Head of caudate nucleus (tissue), 42 donors: ENCODE results near the gene SKIDA1.
A peak's percentile ranks its signal among the peaks of the same experiment; 100 is the strongest.
"Not testable (repeated sequence)": the region's sequence is repeated elsewhere in the genome, so short reads cannot be mapped to it uniquely, and the experiment has no call there.

Experiments used
- DNase-seq, 42 donors: peaks; one replicate each; pipeline versions ENCODE4 v3.0.0 to v3.0.0-alpha.2; 2020 to 2021; ENCODE audit warnings: mixed read lengths in 7 of 42
- intact Hi-C: fragments of 100-400 bp; cut with DNase I; formaldehyde crosslinking; loops from one replicate; pipeline ENCODE4 v1.15.0; 2022

Gene SKIDA1

DNA sequence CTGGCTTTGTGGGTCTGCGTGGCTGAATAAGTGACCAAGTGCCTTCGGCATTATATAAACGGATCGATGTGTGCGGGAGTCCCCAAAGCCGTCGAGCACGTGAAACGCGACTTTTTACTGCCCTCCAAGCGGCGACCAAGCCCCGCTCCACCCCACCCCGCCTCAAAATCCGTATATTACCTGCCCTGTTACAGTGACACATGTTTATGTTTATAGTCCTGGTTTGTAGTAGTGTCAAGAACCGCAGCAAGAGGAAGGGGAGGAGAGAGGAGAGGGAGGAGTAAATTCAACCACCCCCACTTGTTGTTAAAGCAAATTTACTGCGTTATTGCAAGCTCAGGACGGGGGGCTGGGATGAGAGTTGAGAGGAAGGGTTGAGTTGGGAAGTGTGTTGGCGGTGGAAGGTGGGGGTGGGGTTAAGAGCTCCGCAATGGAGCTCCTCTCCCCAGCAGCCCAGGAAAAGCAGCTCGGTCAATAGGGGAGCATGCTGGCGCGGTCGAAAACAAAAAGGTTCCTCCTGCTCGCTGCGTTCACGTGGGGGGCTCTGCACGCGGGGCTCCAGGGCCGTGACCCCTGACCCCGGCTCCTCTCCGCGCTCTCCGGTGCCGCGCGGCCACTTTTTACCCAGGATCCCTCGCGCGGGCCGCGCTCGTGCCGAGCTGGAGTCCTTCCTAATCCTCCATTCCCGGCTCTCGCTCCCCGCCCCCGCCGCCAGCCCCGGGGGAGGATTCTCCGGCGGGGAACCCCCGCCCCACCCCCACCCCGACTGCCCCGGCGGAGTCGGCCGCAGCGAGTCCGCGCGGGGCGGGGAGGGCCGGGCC lies at the start of gene SKIDA1:
TSS of gene SKIDA1 (minus strand) at position 316 of the 821 bp plus-strand sequence. CDS start 7,860 bp downstream, outside the sequence.
- DNase-seq: peak; percentile 38 to 92 (median 82)

DNA sequence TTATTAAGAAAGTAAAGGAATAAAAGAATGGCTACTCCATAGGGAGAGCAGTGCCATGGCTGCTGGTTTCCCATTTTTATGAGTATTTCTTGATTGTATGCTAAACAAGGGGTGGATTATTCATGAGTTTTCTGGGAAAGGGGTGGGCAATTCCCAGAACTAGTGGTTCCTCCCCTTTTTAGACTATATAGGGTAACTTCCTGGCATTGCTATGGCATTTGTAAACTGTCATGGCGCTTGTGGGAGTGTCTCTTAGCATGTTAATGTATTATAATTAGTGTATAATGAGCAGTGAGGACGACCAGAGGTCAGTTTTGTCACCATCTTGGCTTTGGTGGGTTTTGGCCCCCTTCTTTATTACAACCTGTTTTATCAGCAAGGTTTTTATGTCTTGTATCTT lies 49.0 kb upstream of the SKIDA1 start:
- intact Hi-C loops, DNase-seq: not testable (repeated sequence)

More for the DNA sequence above, at the start of gene SKIDA1:
- intact Hi-C loops: loop anchor here (10.0 kb wide), 1 partner anchor 799 kb away; the partner anchor contains the start of gene BMI1

DNA sequence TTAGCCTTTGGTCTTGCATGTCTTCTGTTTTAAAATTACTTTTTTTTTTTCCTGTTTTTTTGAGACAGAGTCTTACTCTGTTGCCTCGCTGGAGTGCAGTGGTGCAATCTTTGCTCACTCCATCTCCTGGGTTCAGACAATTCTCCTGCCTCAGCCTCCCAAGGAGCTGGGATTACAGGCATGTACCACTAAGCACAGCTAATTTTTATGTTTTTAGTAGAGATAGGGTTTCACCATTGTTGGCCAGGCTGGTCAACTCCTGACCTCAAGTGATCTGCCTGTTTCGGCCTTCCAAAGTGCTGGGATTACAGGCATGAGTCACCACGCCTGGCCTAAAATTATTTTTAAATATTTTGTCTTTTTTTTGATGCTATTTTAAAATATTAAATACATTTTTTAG lies 47.1 kb upstream of the SKIDA1 start:
- no peak for DNase-seq
- intact Hi-C loops: no loop called here

DNA sequence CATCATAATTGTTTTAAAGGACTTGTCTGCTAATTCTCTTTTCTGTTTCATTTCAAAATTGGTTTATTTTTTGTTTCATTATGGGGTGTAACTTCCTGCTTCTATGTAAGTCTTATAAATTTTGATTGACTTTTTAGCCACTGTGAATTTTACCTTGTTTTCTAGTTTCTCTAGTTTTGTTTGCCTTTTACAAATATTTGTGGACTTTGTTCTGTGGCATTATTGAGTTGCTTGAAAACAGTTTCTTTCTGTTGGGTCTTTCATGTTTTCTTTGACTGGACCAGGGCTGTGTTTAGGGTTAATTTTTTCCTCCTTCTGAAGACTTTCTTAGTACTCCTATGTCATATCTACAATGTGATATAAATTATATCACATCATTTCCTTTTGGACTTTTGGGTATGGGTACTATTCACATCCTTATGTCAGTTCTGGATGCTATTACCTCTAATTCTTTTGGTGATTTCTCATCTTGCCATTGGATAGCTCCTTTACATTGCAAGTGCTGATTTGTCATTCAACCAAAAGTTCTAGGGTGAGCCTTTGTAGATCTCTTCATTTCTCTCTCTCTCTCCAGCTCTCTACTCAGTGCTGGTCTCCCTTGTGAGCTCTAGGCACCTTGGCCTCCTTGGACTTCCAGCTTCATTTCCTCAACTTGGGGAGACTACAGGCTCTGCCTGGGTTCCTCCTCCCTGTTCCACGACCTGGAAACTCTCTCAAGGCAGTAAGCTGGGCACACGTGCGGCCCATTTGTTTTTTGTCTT lies 45.5 kb upstream of the SKIDA1 start:
- intact Hi-C loops: no loop called here
- no peak for DNase-seq

DNA sequence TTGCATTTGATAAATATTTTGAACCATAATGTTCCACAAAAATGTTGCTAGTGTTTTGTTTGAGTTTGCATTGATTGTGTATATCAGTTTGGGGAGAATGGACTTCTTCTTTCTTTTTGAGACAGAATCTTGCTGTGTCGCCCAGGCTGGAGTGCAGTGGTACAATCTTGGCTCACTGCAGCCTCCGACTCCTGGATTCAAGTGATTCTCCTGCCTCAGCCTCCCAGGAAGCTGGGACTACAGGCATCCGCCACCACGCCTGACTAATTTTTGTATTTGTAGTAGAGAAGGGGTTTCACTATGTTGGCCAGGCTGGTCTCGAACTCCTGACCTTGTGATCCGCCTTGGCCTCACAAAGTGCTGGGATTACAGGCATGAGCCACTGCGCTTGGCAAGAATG lies 33.5 kb upstream of the SKIDA1 start:
- intact Hi-C loops, DNase-seq: not testable (repeated sequence)

DNA sequence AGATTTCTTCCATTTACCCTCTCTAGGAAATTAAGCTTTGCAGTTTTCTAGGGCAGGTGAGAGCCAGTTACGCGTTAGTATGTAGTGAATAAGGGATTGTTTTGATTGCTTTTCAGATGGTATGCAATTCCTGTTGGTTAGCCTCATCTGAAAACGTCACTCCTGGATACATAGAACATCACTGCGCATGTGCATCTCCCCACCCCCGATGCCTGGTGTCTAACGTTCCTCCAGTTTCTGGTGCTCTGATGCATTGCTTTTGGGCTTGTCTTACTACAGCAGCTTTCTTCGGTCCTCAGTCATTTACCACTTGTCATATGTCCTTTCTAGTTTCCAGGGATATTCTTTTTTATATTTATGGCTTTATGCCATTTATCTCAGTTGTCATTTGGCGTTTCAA lies 31.0 kb upstream of the SKIDA1 start:
- peak in 4 of 42 donors; percentile 27 to 37 (median 33) for DNase-seq
- intact Hi-C loops: no loop called here

DNA sequence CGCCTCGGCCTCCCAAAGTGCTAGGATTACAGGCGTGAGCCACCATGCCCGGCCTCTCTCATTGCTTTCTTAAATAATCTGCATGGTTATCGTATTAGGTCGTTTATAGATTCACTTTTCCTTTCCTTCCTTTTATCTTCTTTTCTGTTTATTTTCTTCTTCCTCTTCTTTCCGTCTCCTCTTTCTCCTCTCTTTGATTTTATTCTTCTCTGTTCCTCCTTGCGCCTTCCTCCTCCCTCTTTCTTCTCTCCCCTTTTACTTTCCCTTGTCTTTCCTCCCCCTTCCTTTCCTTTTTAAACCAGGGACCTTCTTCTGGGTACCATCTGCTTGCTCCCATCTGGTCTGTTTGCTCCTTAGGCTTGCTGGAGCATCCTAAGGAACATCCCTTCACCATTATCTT lies 27.2 kb upstream of the SKIDA1 start:
- intact Hi-C loops: no loop called here
- DNase-seq: no peak

DNA sequence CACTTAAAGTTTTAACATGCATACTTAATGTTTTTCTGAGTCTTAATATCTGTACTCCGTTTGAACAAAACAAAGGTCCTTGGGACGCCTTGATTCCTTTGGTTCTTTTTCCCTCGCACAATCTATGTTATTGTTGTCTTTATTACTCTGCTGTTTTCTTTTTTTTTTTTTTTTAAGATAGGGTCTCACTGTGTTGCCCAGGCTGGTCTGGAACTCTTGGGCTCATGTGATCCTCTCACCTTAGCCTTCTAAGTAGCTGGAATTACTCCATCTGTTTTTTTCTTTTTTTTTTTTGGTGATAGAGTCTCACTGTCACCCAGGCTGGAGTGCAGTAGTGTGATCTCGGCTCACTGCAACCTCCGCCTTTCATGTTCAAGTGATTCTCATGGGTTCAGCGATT lies 21.8 kb upstream of the SKIDA1 start:
- DNase-seq: no peak
- intact Hi-C loops: no loop called here

DNA sequence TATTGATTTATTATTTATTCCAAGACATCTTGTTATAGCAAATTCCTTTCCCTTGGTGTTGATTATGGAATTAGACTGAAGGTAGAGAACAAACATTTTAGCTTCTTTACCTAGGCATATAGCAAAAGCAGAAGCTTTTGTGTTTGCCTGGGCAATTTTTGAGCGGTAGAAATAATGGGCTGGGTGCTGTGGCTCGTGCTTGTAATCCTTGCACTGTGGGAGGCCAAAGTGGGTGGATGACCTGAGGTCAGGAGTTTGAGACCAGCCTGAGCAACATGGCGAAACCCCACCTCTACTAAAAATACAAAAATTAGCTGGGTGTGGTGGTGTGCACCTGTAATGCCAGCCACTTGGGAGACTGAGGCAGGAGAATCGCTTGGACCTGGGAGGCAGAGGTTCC lies 15.2 kb upstream of the SKIDA1 start:
- DNase-seq, intact Hi-C loops: not testable (repeated sequence)

DNA sequence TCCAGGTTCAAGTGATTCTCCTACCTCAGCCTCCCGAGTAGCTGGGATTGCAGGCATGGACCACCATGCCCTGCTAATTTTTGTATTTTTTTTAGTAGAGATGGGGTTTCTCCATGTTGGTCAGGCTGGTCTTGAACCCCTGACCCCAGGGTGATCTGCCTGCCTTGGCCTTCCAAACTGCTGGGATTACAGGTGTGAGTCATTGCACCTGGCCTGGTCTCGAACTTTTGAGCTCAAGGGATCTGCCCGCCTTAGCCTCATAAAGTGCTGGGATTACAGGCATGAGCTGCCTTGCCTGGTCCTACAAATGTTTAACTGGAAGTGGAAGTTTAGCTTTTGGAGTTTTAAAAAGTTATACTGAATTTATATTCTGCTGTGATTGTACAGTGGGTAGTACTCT lies 11.4 kb upstream of the SKIDA1 start:
- DNase-seq: peak in 1 of 42 donors; percentile 32
- intact Hi-C loops: loop anchor here (10.0 kb wide), 1 partner anchor 188 kb away; no protein-coding TSS in a partner anchor

DNA sequence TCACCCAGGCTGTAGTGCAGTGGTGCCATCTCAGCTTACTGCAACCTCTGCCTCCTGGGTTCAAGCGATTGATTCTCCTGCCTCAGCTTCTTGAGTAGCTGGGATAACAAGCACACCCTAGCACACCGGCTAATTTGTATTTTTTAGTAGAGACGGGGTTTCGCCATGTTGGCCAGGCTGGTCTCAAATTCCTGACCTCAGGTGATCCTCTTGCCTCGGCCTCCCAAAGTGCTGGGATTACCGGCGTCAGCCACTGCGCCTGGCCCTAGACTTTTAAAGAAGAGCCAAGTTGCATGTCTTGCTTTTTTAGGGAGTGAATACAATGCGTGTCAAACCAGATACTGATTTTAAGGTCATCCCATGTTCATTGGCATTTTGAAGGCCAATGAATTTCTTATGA lies 10.5 kb upstream of the SKIDA1 start:
- DNase-seq: peak in 2 of 42 donors; percentile 28 to 32
- intact Hi-C loops: loop anchor here (2.0 to 10.0 kb wide), 2 partner anchors 41 to 189 kb away; no protein-coding TSS in a partner anchor

DNA sequence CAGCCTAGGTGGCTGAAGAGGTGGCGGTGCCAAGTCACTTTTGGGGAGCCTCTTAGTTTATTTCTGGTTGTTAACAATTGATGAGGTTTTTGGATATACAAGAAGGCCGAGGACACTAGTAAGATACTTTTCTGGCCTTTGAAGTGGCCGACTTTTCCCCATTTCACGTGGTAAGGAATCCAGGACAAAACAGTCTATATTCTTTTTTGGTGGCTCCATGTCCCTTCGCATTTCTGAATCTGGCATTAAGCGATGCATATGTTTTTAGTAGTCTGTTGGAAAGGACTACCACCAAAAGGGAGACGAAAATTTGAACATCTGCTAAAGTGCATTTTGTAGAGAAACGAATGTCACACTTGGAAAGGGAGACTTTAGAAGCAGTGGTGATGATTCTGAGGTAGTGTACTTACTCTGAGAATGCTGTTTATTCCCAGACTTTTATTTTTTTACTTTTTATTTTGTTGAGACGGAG lies 10.0 kb upstream of the SKIDA1 start:
- DNase-seq: peak in 1 of 42 donors; percentile 19
- intact Hi-C loops: loop anchor here (2.0 to 10.0 kb wide), 2 partner anchors 41 to 189 kb away; no protein-coding TSS in a partner anchor

DNA sequence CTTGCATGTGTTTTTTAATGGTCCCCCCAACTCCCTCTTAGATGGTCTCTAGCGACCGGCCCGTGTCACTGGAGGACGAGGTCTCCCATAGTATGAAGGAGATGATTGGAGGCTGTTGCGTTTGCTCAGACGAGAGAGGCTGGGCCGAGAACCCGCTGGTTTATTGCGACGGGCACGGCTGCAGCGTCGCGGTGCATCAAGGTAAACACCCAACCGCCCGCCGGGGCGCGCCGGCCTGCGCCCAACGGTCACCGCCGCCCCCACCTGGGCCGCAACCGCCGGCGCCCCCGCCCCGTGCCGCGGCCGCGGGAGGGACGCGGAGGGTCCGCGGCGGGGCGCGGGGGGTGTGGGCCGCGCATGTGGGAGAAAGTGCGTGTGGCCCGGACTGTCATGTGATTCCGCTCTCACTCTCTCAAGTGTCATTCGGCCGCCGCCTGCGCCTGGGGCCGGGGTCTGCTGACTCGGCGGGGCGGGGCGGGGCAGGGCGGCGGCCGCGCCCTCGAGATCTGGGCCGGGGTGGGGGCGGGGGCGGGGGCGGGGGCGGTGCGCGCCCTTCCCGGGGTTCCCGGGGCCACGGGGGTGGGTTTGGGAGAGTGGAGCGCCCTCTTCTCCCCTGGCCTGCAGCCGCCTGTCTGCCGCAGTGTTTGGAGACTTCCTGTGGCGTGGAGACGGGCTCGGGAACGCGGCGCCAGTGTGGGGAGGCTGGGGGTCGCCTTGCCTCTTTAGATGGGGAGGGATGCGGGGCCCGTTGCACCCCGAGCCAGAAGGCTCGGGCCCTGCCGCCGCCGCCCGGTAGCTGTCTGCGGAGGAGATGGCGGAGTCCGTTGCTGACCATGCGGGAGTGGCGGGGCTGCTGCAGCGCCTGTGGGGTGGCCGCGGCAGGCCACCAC lies 9.4 kb upstream of the SKIDA1 start:
- DNase-seq: peak in 38 of 42 donors; percentile 39 to 82 (median 62)
- intact Hi-C loops: loop anchor here (2.0 to 10.0 kb wide), 2 partner anchors 40 to 190 kb away; no protein-coding TSS in a partner anchor

DNA sequence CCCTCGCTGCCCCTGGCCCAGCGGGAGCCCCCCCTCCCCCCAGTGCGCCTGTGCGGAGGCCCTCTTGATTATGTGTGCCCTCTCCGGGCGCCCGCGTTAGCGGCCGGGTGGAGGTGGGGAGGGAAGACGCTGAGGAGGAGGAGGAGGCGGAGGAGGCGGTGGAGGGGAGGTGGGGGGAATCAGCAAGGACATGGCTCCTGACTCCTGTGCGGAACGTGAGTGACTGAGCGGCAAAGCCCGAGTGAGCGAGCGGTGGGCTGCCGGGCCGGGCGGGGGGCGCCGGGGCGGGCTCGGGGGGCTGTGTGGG lies 8.8 kb upstream of the SKIDA1 start:
- no peak for DNase-seq
- intact Hi-C loops: loop anchor here (2.0 to 10.0 kb wide), 2 partner anchors 39 to 191 kb away; no protein-coding TSS in a partner anchor

DNA sequence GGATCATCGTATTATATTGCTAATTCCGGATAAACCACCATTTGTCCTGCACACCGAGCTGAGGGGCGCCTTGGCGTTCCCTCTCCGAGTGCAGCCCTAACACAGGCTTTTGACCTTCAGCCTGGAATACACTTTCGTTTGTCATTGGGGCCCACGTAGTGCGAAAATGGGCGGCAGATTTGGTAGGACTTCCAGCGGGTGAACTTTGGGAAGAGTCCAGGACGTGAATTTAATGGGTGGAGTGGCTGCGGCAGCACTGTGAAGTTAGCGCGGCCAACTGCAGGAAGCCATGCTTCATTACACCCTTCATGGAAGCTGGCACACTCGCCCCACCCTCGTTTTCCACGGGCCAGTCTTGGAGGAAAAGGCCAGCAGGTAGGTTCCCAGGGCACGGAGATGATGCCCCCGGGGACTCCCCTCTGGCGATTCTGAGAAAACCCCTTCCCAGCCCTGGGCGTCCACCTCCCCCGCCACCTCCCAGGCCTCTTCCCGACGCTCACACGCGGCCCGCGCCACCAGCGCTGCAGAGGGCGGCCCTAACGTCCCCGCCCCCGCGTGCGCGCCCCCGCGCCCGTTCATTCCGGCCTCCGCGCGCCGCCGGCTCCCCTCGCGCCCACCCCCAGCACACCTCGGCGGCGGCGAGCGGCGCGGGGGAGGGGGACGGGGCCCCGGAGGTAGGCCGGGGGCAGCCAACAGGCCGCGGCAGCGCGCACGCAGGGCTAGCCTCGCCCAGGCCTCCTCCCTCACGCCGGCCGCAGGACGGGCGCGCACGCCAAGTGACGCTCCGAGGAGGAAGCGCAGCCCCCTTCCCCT lies 8.2 kb upstream of the SKIDA1 start, which contains the start of gene MLLT10:
TSS of gene MLLT10 (plus strand) at position 766 of the 813 bp plus-strand sequence. CDS start 413 bp downstream, outside the sequence.
- intact Hi-C loops: loop anchor here (2.0 to 10.0 kb wide), 2 partner anchors 39 to 191 kb away; no protein-coding TSS in a partner anchor
- peak; percentile 84 to 97 (median 92) for DNase-seq

DNA sequence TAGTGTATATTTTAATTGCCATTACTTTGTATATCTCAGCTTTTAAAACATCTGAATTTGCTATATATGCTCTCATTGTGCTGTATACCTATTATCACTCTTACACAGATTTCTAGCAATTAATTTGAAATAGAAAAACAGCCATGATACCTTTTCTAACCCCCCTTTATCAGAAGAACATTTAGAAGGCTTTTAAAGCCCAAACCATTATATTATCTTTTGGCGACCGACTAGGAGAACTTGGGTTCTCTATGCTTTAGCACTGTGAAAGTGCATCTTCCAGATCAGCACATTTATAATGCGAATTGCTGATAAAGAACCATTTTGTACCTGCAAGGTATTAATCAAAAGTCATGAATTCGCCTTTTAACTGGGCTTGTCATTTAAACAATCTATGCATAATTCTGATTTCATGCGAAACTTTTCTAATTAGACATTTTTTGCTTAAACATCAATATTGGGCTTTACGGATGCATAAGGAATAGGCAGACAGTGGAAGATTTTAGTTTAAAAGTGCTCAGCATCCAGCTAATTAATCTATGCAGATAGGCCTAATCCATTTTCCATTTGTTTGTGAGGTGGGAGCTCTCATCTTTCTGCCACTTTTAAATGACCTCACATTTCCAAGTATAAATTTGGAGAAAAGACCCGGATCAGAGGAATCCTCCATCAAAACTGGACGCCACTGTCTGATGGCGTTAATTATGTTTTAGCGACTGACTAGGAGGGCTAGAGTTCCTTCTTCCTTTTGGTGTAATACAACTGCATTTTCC lies 7.4 kb upstream of the SKIDA1 start:
- intact Hi-C loops: loop anchor here (10.0 kb wide), 1 partner anchor 192 kb away; no protein-coding TSS in a partner anchor
- no peak for DNase-seq

DNA sequence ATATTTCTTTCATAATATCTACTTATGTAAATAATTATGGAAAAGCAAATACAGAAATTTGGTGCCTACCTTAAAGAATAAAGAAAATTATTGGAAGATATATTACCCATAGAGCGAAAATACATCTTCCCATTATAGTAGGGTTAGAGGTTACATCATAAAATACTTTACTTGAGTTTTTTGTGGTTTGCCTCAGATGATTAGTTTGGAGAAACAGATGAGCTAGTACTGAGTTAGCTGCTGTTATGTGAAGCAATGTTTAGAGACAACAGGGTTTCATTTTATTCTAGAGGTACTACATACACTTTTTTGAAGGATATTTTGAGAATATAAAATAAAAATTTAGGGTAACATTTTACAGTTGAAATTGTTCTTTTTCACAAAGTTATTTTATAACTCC lies 5.7 kb upstream of the SKIDA1 start:
- DNase-seq: no peak

More for the DNA sequence above, 5.7 kb upstream of the SKIDA1 start:
- intact Hi-C loops: loop anchor here (10.0 kb wide), 1 partner anchor 194 kb away; no protein-coding TSS in a partner anchor
